Endothelial cell of umbilical vein (primary cell): ENCODE measurements around the gene LRAT. TPM values are rescaled to one million over a fixed set of nuclear protein-coding genes. Genes with fewer than 3 reads are reported as not detected.

Experiments
- BruUV-seq: library from RNA; stranded (reverse); fragments of 400-500 nt; replicated peaks from 2 replicates; lab custom pipeline; 2021; lab: Mats Ljungman, UMichigan
- CTCF ChIA-PET: fragments of 300-600, 350-600 bp; sonication (Branson Sonifier 250); formaldehyde crosslinking; loops from one replicate; lab custom pipeline; 2021; ENCODE audit warnings: antibody characterized with exemption, inconsistent platforms; lab: Charles Lee
- POLR2A ChIA-PET: fragments of 300-600, 350-600 bp; sonication (Branson Sonifier 250); formaldehyde crosslinking; loops from one replicate; lab custom pipeline; 2021; ENCODE audit warnings: antibody characterized with exemption, inconsistent platforms; lab: Charles Lee
- DNase-seq: peaks from one replicate; pipeline ENCODE4 v3.0.0-alpha.2; 2011; ENCODE audit warnings: low read depth, low spot score
- FAIRE-seq: peaks from 2 replicates; lab custom pipeline; 2011; peaks lifted over from hg19 to GRCh38; lab: Jason Lieb, UNC
- H2AFZ ChIP-seq: 2 replicates; pipeline ENCODE4 v1.6.0; 2012; ENCODE audit warnings: low read depth, low read length, control low read depth, inconsistent platforms
- H3K27ac ChIP-seq: 2 replicates; pipeline ENCODE4 v1.5.1; 2011; ENCODE audit warnings: low read depth, mild to moderate bottlenecking, control low read depth, low read length, moderate library complexity; ENCODE audit not compliant: insufficient read depth
- H3K27me3 ChIP-seq, 2 experiments: 2 replicates each; pipeline versions ENCODE4 v1.6.0 to v1.6.1; 2011; ENCODE audit warnings: low read length in 2 of 2, mixed read lengths in 1 of 2; ENCODE audit not compliant: control insufficient read depth in 2 of 2, insufficient read depth in 2 of 2
- H3K36me3 ChIP-seq, 2 experiments: 2 replicates in 1 of 2; 3 replicates in 1 of 2; pipeline ENCODE4 v1.5.1; 2011; ENCODE audit warnings: low read length in 2 of 2, mild to moderate bottlenecking in 1 of 2, moderate library complexity in 1 of 2; ENCODE audit not compliant: control insufficient read depth in 2 of 2, insufficient read depth in 2 of 2; ENCODE audit errors: extremely low read depth in 1 of 2
- H3K4me1 ChIP-seq: 3 replicates; pipeline ENCODE4 v1.5.1; 2011; ENCODE audit warnings: mild to moderate bottlenecking, low read length; ENCODE audit not compliant: control insufficient read depth, insufficient read depth; ENCODE audit errors: extremely low read depth
- H3K4me2 ChIP-seq: 2 replicates; pipeline ENCODE4 v1.6.1; 2011; ENCODE audit warnings: low read length, control low read depth, mixed read lengths; ENCODE audit not compliant: insufficient read depth
- H3K4me3 ChIP-seq, 3 experiments: fragments of 200-600 bp in 1 of 3; sonication (generic), shearing (Covaris generic) in 1 of 3; replicated peaks in 1 of 3; 2 replicates each; pipeline ENCODE4 v1.5.1; 2011 to 2016; ENCODE audit warnings: control low read depth in 3 of 3, low read length in 3 of 3, mild to moderate bottlenecking in 2 of 3, inconsistent platforms in 1 of 3, low read depth in 1 of 3, moderate library complexity in 1 of 3; ENCODE audit not compliant: insufficient read depth in 1 of 3
- H3K79me2 ChIP-seq: 2 replicates; pipeline ENCODE4 v1.6.0; 2012; ENCODE audit warnings: low read length, inconsistent platforms; ENCODE audit not compliant: control insufficient read depth, insufficient read depth
- H3K9ac ChIP-seq: replicated peaks from 2 replicates; pipeline ENCODE3; 2011; ENCODE audit warnings: low read length, control low read depth; ENCODE audit not compliant: insufficient read depth; ENCODE audit errors: extremely low read depth
- H3K9me1 ChIP-seq: replicated peaks from 3 replicates; pipeline ENCODE4 v1.6.0; 2011; ENCODE audit warnings: mild to moderate bottlenecking, low read length; ENCODE audit not compliant: control insufficient read depth, insufficient read depth; ENCODE audit errors: extremely low read depth
- H3K9me3 ChIP-seq: replicated peaks from 2 replicates; pipeline ENCODE4 v1.5.1; 2012; ENCODE audit warnings: low read length, inconsistent platforms; ENCODE audit not compliant: control insufficient read depth, insufficient read depth
- H4K20me1 ChIP-seq: replicated peaks from 2 replicates; pipeline ENCODE3; 2011; ENCODE audit warnings: mild to moderate bottlenecking, low read length; ENCODE audit not compliant: control insufficient read depth, insufficient read depth; ENCODE audit errors: extremely low read depth
- EZH2 ChIP-seq: IDR thresholded peaks from 2 replicates; pipeline ENCODE4 v1.6.1; 2012; ENCODE audit warnings: borderline replicate concordance, low read depth, mild to moderate bottlenecking, moderate library complexity, low read length, inconsistent platforms; ENCODE audit not compliant: severe bottlenecking
- FOS ChIP-seq: IDR thresholded peaks from 2 replicates; pipeline ENCODE4 v1.6.1; 2011; ENCODE audit warnings: mild to moderate bottlenecking, low read length, moderate library complexity, borderline replicate concordance; ENCODE audit not compliant: insufficient read depth
- GATA2 ChIP-seq: IDR thresholded peaks from 2 replicates; pipeline ENCODE4 v1.7.0; 2011; ENCODE audit warnings: low read depth, mild to moderate bottlenecking, moderate library complexity, mixed read lengths, low read length; ENCODE audit not compliant: insufficient read length, insufficient read depth
- JUN ChIP-seq: IDR thresholded peaks from 2 replicates; pipeline ENCODE4 v1.6.1; 2011; ENCODE audit warnings: borderline replicate concordance, low read depth; ENCODE audit not compliant: insufficient read length, insufficient read depth
- MAX ChIP-seq: IDR thresholded peaks from 2 replicates; pipeline ENCODE4 v1.6.1; 2011; ENCODE audit not compliant: insufficient read depth, insufficient read length
- MYC ChIP-seq: IDR thresholded peaks from one replicate; pipeline ENCODE4 v1.6.1; 2011; ENCODE audit warnings: mild to moderate bottlenecking, low read depth, low read length
- POLR2A ChIP-seq: IDR thresholded peaks from 2 replicates; pipeline ENCODE4 v1.6.1; 2012; ENCODE audit warnings: low read depth, mild to moderate bottlenecking, control low read depth, low read length
- POLR2AphosphoS5 ChIP-seq: IDR thresholded peaks from 2 replicates; pipeline ENCODE4 v1.6.1; 2012; ENCODE audit warnings: low read depth, mild to moderate bottlenecking, control low read depth, low read length, moderate library complexity; ENCODE audit not compliant: insufficient read depth
- dilution Hi-C: fragments of 300-500 bp; cut with MboI; formaldehyde crosslinking; loops from one replicate; pipeline ENCODE4 v1.15.0; 2019; ENCODE audit warnings: low sequenced_read_pairs; ENCODE audit not compliant: extremely low pct_ligation_motif_present
- intact Hi-C: fragments of 100-400 bp; cut with micrococcal nuclease; formaldehyde crosslinking; loops from one replicate; pipeline ENCODE4 v1.10.0; 2022
- polyA plus RNA-seq, 4 experiments: library from polyadenylated mRNA; depleted of rRNA in 3 of 4; stranded (reverse) in 3 of 4; unstranded in 1 of 4; fragments of >200 nt; gene quantifications; 2 replicates each; pipeline versions ENCODE4 v1.2.1 to v1.2.3, GENCODE V29; 2011 to 2012; ENCODE audit warnings: missing spikeins in 1 of 4
- total RNA-seq: library from RNA; stranded (reverse); gene quantifications from 2 replicates; pipeline ENCODE4 v1.2.3, GENCODE V29; 2021
- TF ChIP-seq, protein P1 (sequence below), 2 donors: IDR thresholded peaks; 1 replicate in 1 of 2; 2 replicates in 1 of 2; pipeline ENCODE4 v1.5.1; 2011; ENCODE audit warnings: low read length in 2 of 2, mild to moderate bottlenecking in 2 of 2, moderate library complexity in 2 of 2, control low read depth in 1 of 2, inconsistent platforms in 1 of 2, low read depth in 1 of 2; ENCODE audit not compliant: insufficient read depth in 1 of 2; ENCODE audit errors: extremely low read depth in 1 of 2

LRAT gene
- total and polyA plus RNA-seq, 2 donors (not counting 3 experiments of a cell fraction or from before 2014, with no cell fraction given) = not detected

- Histone ChIP-seq H3K36me3 (no peaks in the 10 kb centered on the region), H3K27ac (no peak overlapping the region), H3K9me1 (no peaks in the 10 kb centered on the region), H2AFZ (no peak overlapping the region), H3K9me3 (no peaks in the 10 kb centered on the region), H4K20me1 (no peaks in the 10 kb centered on the region), H3K4me1 (no peaks in the 10 kb centered on the region), H3K27me3 (no peaks in the 10 kb centered on the region), H3K79me2 (no peaks in the 10 kb centered on the region), H3K4me3 (no peak overlapping the region), H3K4me2 (no peak overlapping the region), H3K9ac (no peak overlapping the region)
- intact Hi-C loops = loop anchor here (5.0 kb wide), 1 partner anchor 151 kb away; no protein-coding TSS in a partner anchor
- CTCF ChIA-PET = interaction anchor here (0.7 to 1.6 kb wide), 9 partner anchors 11 to 265 kb away, joined by 3 to 11 read pairs (median 5); no protein-coding TSS in a partner anchor
- POLR2A ChIA-PET = no interaction called here
- FAIRE-seq (no peak), DNase-seq (no peak)
- BruUV-seq = no TSS peak
- TF ChIP-seq POLR2AphosphoS5 = no peak
- no peak for TF ChIP-seq JUN
- TF ChIP-seq, protein P1, sequence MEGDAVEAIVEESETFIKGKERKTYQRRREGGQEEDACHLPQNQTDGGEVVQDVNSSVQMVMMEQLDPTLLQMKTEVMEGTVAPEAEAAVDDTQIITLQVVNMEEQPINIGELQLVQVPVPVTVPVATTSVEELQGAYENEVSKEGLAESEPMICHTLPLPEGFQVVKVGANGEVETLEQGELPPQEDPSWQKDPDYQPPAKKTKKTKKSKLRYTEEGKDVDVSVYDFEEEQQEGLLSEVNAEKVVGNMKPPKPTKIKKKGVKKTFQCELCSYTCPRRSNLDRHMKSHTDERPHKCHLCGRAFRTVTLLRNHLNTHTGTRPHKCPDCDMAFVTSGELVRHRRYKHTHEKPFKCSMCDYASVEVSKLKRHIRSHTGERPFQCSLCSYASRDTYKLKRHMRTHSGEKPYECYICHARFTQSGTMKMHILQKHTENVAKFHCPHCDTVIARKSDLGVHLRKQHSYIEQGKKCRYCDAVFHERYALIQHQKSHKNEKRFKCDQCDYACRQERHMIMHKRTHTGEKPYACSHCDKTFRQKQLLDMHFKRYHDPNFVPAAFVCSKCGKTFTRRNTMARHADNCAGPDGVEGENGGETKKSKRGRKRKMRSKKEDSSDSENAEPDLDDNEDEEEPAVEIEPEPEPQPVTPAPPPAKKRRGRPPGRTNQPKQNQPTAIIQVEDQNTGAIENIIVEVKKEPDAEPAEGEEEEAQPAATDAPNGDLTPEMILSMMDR (IDR thresholded peaks at IDR 0.05; ENCODE audit: extremely low read depth in 1 of 2, insufficient read depth in 1 of 2, low read depth in 1 of 2, low read length in 2 of 2) = no peak
- TF ChIP-seq GATA2 = no peak
- TF ChIP-seq POLR2A = no peak
- no peak for TF ChIP-seq FOS
- TF ChIP-seq MYC = no peak
- no peak for TF ChIP-seq EZH2
- no peak for TF ChIP-seq MAX
- dilution Hi-C loops = no loop called here
Measured at GRCh38 chr4:154778264-154778663, 34.5 kb downstream of the LRAT start.
